ENCODE results near the gene C2orf42.
"Not testable (repeated sequence)": the region's sequence is repeated elsewhere in the genome, so short reads cannot be mapped to it uniquely, and the experiment has no call there.

C2orf42 gene

DNA sequence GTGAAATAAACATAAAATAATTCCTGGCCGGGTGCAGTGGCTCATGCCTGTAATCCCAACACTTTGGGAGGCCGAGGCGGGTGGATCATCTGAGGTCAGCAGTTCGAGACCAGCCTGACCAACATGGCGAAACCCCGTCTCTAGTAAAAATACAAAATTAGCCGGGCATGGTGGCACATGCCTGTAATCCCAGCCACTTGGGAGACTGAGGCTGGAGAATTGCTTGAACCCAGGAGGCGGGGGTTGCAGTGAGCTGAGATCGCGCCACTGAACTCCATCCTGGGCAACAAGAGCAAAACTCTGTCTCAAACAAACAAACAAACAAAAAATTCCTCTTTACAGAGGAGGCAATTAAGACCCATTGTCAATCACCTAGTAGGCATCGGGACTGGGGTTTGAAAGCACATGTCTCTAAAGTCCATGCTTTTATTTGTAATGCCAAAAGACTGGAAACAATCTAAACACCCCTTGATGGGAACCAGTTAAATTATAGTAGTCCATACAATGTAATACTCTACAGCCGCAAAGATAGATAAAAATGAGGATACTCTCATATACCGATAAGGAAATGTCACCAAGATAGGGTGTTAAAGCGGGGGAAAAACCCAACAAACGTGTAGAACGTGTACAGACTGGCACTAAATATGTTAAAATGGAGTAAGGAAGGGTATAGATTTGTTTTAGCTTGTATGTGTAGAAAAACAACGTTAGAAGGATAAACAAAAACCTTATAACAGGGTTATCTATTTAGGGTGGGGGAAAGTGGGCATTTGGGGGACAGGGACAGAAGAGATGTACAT lies 59.3 kb downstream of the C2orf42 start:
- not testable (repeated sequence) for DNase-seq

DNA sequence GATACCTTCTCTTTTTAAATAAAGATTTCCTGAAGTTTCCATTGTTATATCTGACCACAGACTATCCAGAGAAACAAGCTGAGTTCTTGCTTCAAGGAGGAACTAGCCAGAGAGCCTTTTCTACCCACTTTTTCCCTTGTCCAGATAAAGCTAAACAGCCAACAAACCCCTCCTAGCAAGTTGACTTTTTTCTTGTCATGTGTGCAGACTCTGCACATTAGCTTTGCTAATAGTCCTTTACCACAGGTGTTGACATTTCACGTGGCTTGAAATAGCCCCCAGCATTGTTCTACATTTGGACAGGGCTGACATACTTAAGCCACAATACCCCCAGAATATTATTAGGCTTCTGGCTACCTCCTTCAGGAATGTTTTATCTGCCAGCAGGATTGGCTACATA lies 62.8 kb downstream of the C2orf42 start:
- no peak for DNase-seq

GRCh38 chr2:70126413-70126812 lies 64.4 kb downstream of the C2orf42 start:
- no peak for DNase-seq

DNA sequence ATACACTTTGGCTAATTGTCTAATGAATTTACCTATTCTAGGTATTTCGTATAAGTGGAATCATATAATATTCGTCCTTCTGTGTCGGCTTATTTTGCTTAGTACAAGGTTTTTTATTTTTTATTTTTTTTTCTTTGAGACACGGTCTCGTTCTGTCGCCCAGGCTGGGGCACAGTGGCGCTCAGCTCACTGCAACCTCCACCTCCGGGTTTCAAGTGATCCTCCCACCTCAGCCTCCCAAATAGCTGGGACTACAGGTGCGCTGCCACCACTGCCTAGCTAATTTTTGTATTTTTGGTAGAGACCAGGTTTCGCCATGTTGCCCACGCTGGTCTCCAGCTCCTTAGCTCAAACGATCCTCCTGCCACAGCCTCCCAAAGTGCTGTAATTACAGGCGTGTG lies 65.3 kb downstream of the C2orf42 start:
- DNase-seq: no peak

- DNase-seq: peak in 1 of 2 experiments; percentile 19
Observed at GRCh38 chr2:70124983-70125480, 65.8 kb downstream of the C2orf42 start.

GRCh38 chr2:70123829-70124116 lies 67.0 kb downstream of the C2orf42 start:
- no peak for DNase-seq

- DNase-seq: no peak
Observed at GRCh38 chr2:70123051-70123828, 67.6 kb downstream of the C2orf42 start.

DNA sequence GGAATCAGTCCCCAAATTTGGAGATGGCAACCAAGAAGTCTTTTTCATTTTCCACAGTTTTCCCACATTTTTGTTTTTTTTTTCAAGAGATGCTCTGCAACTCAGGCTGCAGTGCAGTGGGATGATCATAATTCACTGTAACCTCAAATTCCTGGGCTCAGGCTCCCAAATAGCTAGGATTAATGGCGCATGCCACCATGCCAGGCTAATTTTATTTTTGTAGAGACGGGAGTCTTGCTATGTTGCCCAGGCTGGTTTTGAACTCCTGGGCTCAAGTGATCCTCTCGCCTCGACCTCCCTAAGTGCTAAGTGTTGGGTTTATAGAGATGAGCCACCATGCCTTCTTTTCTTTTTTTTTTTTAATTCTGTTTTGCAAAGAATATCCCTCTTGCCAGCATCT lies 68.3 kb downstream of the C2orf42 start:
- DNase-seq: no peak

DNA sequence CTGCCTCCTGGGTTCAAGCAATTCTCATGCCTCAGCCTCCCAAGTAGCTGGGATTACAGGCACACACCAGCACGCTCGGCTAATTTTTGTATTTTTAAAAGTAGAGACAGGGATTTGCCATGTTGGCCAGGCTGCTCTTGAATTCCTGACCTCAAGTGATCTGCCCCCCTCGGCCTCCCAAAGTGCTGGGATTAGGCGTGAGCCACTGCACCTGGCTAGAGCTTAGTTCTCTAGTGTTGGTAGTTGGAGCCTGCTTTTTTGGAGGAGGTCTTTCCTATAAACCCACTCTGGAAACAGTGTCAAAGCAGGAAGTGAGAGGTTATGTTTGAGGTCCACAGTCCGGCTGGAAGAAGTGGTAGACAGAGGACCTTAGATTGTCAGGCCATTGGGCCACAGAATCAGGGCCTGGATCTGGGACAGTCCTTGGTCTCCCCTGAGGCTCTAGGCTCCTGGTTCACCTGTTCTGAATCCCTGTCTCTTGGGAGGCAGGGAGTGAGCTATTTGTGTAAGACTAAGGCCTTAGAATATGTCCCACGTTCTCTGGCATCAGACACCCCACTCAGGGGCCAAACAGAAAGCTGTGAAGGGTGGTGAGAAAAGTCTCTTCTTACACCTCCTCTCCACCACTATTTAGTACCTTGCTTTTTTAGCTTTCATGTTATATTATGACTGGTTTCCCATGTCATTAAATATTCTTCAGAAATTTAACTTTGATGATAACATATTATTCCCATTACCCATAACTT lies 69.0 kb downstream of the C2orf42 start:
- DNase-seq: no peak

GRCh38 chr2:70118798-70119454 lies 71.9 kb downstream of the C2orf42 start:
- no peak for DNase-seq

DNA sequence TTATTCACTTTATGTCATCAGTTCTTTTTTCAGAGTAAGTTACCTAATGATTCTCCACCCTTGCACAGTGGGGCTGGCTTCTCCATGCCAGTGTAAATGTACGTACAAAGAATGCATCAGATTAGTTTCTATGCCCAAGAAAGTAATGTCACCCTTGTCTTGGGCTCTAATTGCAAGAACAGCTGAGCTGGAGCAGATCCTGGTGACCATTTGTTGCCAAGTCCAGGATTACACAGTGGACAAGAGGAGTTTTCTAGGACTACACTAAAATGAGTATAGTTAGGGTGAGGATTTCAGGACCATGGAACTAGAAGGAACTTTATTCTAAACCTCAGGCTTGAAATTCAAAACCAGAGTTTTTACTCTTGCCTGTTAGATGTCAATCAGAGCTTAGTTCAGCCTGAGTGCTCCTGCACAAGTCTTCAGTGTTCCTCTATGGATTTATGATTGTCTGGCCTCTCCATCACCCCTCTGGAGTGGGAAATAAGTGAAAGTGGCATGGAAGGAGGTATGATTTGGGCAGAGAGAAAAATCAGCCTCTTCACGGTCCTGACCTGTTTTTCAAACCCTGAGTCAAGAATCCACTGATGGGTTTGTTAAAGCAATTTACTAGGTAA lies 73.8 kb downstream of the C2orf42 start:
- no peak for DNase-seq

- DNase-seq: no peak
Observed at GRCh38 chr2:70115646-70116442, 75.0 kb downstream of the C2orf42 start.

DNA sequence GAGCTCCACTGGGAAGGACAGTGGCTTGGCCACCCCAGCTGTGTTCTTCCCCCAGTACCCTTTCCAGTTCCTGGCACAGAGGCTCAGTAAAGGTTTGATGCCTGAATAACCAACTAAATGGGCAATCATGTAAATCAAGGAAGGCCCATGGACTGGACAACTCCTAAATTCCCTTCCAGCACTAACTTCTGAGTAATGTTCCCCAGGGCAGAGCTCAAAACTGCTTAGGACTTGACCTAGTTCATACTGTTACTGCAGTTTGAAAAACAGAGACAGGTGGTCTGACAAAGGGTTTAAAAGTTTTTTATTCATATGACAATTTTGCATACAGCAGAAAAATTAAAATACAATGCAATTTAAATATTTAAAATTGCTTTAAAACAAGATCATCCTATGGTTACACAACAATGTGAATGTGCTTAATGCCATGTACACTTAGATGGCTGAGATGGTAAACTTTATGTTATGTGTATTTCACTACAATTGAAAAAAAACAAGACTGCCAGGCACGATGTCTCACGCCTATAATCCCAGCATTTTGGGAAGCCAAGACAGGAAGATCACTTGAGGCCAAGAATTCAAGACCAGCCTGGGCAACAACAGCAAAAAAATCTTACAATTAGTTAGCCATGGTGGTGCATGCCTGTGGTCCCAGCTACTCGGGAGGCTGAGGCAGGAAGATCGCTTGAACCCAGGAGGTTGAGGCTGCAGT lies 77.3 kb downstream of the C2orf42 start:
- DNase-seq: no peak

DNA sequence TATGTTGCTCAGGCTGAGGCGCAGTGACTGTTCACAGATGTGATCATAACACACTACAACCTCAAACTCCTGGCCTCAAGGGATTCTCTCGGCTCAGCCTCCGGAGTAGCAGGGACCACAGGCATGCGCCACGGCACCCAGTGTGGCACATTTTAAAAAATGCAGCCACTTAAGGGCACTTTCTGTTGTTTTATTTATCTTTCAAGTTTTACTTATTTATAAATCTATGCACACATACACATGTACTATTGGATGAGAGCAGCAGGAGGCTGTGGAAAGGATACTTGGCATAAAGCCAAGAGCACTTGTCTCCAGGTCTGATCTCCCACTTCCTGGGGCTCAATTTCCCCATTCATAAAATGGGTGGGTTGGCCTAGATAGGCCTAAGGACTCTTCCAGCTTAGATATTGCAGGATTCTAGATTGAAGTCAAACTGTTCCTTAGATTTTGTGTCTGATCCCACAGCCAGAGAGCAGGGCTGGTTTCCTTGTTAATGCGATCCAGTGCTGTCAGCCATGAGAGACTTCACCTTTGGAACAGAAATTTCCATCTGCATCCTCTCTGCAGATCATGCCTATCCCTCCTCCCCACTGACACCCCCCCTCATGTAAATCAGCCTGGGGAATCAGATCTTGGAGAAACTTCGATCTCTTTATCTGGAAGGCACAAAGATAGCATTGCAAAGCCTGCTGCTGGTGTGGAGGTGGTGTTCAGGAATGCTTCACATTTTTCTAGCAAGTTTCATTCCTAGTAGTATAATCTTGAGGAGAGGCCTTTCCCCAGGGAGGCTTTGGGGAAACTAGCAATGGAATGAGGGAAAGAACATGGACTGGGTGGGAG lies 78.8 kb downstream of the C2orf42 start:
- DNase-seq: no peak

DNA sequence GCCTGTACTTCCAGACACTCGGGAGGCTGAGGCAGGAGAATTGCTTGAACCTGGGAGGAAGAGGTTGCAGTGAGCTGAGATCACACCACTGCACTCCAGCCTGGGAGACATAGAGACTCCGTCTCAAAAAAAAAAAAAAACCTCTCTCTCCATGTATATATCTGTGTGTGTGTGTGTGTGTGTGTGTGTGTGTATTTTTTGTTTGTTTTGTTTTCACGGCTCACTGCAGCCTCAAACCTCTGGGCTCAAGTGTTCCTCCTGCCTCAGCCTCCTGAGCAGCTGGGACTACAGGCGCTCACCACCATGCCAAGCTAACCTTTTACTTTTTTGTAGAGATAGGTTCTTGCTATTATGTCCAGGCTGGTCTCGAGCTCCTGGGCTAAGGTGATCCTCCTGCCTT lies 80.4 kb downstream of the C2orf42 start:
- not testable (repeated sequence) for DNase-seq

DNA sequence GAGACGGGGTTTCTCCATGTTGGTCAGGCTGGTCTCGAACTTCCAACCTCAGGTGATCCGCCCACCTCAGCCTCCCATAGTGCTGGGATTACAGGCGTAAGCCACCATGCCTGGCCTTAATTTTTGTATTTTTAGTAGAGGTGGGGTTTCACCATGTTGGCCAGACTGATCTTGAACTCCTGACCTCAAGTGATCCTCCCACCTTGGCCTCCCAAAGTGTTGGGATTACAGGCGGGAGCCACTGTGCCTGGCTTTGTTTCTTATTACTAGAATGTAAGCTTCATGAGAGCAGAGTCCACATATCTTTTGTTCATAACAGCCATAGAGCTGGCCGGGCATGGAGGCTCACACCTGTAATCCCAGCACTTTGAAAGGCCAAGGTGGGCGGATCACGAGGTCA lies 84.7 kb downstream of the C2orf42 start:
- not testable (repeated sequence) for DNase-seq

- no peak for DNase-seq
Observed at GRCh38 chr2:70104231-70105111, 86.3 kb downstream of the C2orf42 start.

DNA sequence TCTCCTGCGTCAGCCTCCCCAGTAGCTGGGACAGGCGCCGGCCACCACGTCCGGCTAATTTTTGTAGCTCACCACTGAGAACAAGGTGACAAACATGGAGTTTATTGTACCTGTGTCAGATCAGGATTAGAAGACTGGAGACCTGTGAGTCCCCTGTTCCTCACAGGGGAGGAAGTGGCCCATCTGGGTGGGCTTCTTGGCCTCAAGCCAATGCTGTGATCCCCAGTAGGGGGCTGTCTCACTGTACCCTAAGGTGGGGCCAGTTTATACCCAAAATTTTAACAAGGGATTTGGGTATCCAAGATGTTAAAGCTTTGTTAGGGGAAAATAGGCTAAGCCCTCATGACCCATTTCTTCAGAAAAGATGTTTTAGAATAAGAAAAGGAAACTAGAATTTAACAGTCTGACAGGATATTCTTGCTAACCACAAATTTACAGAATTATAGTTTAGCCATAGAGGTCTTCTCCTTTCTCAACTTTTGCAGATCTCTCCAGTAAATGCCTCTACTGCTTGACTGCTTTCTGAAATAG lies 87.2 kb downstream of the C2orf42 start:
- no peak for DNase-seq

Measured in SW 1271 (cell line).